Measurements from ENCODE around the gene SLC26A8. TPM values are rescaled to one million over a fixed set of nuclear protein-coding genes. Genes with fewer than 3 reads are reported as not detected.
A peak's percentile ranks its signal among the peaks of the same experiment; 100 is the strongest.

Gene SLC26A8
- total RNA-seq, 1 experiment from 2014 or later = 1.8 TPM

- no TSS peak for BruUV-seq (replicated peaks)
- intact Hi-C loops (cut with micrococcal nuclease; ENCODE audit: unreplicated experiment) = no loop called here
- CTCF ChIA-PET = no interaction called here
- Mint-ChIP-seq H3K4me3 (ENCODE audit: unreplicated experiment) (no peak overlapping the region), H3K4me1 (ENCODE audit: low read depth, unreplicated experiment) (peaks cover 21% of the 10 kb centered on the region), H3K27me3 (ENCODE audit: insufficient read depth, unreplicated experiment) (no peaks in the 10 kb centered on the region), H3K9me3 (ENCODE audit: unreplicated experiment) (no peaks in the 10 kb centered on the region), H3K36me3 (ENCODE audit: insufficient read depth, unreplicated experiment) (peaks cover 6% of the 10 kb centered on the region), H3K27ac (ENCODE audit: unreplicated experiment) (no peak overlapping the region)
- TF ChIP-seq, protein P1, sequence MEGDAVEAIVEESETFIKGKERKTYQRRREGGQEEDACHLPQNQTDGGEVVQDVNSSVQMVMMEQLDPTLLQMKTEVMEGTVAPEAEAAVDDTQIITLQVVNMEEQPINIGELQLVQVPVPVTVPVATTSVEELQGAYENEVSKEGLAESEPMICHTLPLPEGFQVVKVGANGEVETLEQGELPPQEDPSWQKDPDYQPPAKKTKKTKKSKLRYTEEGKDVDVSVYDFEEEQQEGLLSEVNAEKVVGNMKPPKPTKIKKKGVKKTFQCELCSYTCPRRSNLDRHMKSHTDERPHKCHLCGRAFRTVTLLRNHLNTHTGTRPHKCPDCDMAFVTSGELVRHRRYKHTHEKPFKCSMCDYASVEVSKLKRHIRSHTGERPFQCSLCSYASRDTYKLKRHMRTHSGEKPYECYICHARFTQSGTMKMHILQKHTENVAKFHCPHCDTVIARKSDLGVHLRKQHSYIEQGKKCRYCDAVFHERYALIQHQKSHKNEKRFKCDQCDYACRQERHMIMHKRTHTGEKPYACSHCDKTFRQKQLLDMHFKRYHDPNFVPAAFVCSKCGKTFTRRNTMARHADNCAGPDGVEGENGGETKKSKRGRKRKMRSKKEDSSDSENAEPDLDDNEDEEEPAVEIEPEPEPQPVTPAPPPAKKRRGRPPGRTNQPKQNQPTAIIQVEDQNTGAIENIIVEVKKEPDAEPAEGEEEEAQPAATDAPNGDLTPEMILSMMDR (IDR thresholded peaks at IDR 0.05; ENCODE audit: insufficient read depth in 1 of 2, low read depth in 1 of 2, low read length in 1 of 2, severe bottlenecking in 1 of 2, unreplicated experiment in 1 of 2) = no peak
- no peaks in the 10 kb centered on the region for H3K9me3 ChIP-seq
- no peaks in the 10 kb centered on the region for H3K36me3 ChIP-seq (ENCODE audit: control insufficient read depth, insufficient read depth, low read length)
- POLR2A ChIA-PET = no interaction called here
- H3K4me1 ChIP-seq = peaks cover 22% of the 10 kb centered on the region
- DNase-seq = peak; percentile 13 to 64
- H3K4me3 ChIP-seq (ENCODE audit: low read depth, low read length) = no peak overlapping the region
- no peaks in the 10 kb centered on the region for H3K27me3 ChIP-seq (replicated peaks; ENCODE audit: control insufficient read depth, insufficient read depth, low read length)
Observed at GRCh38 chr6:35973670-35974222, 50.7 kb downstream of the SLC26A8 start.

GRCh38 chr6:35972471-35973367, 51.7 kb downstream of the SLC26A8 start:
- peak; percentile 62 to 72 for DNase-seq
- H3K9me3 ChIP-seq = no peaks in the 10 kb centered on the region
- H3K9me3 Mint-ChIP-seq (ENCODE audit: unreplicated experiment) = no peaks in the 10 kb centered on the region
- ChIA-PET CTCF (no interaction called here), POLR2A (no interaction called here)
- no peaks in the 10 kb centered on the region for H3K36me3 ChIP-seq (ENCODE audit: control insufficient read depth, insufficient read depth, low read length)
- no peak overlapping the region for H3K4me3 Mint-ChIP-seq (ENCODE audit: unreplicated experiment)
- H3K27me3 Mint-ChIP-seq (ENCODE audit: insufficient read depth, unreplicated experiment) = no peaks in the 10 kb centered on the region
- BruUV-seq (replicated peaks) = no TSS peak
- peaks cover 6% of the 10 kb centered on the region for H3K36me3 Mint-ChIP-seq (ENCODE audit: insufficient read depth, unreplicated experiment)
- intact Hi-C loops (cut with micrococcal nuclease; ENCODE audit: unreplicated experiment) = no loop called here
- peaks cover 27% of the 10 kb centered on the region for H3K4me1 ChIP-seq
- H3K4me3 ChIP-seq (ENCODE audit: low read depth, low read length) = no peak overlapping the region
- peak overlapping the region; percentile 14 for H3K27ac Mint-ChIP-seq (ENCODE audit: unreplicated experiment)
- no peaks in the 10 kb centered on the region for H3K27me3 ChIP-seq (replicated peaks; ENCODE audit: control insufficient read depth, insufficient read depth, low read length)
- H3K4me1 Mint-ChIP-seq (ENCODE audit: low read depth, unreplicated experiment) = peaks cover 21% of the 10 kb centered on the region
- TF ChIP-seq, protein P1 (IDR thresholded peaks at IDR 0.05; ENCODE audit: insufficient read depth in 1 of 2, low read depth in 1 of 2, low read length in 1 of 2, severe bottlenecking in 1 of 2, unreplicated experiment in 1 of 2) = peak; percentile 41 to 44

DNA sequence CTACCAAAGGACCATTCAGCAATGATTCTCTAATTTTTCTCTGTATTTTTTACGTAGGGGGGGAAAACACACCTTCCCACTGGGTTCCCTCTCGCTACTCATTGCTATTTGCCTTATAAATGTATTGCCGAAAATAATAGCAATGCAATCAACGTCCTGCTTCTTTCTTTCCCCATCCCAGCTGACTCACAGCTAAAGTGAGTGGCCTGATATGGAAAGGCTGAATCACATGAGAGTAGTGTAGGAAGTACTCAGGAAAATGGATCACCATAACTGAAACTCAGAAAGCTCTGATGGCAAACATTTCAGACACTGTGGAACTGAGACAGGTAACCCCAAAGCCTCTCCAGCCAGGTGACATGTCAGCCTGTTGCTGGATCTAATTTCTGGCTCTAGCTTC, 54.3 kb downstream of the SLC26A8 start:
- intact Hi-C loops (cut with micrococcal nuclease; ENCODE audit: unreplicated experiment) = no loop called here
- Histone ChIP-seq H3K4me1 (peaks cover 47% of the 10 kb centered on the region), H3K9me3 (no peaks in the 10 kb centered on the region), H3K4me3 (ENCODE audit: low read depth, low read length) (no peak overlapping the region), H3K36me3 (ENCODE audit: control insufficient read depth, insufficient read depth, low read length) (no peaks in the 10 kb centered on the region), H3K27me3 (replicated peaks; ENCODE audit: control insufficient read depth, insufficient read depth, low read length) (no peaks in the 10 kb centered on the region)
- POLR2A ChIA-PET = no interaction called here
- BruUV-seq (replicated peaks) = no TSS peak
- Mint-ChIP-seq H3K4me3 (ENCODE audit: unreplicated experiment) (no peak overlapping the region), H3K27ac (ENCODE audit: unreplicated experiment) (no peak overlapping the region), H3K36me3 (ENCODE audit: insufficient read depth, unreplicated experiment) (no peaks in the 10 kb centered on the region), H3K4me1 (ENCODE audit: low read depth, unreplicated experiment) (peaks cover 32% of the 10 kb centered on the region), H3K27me3 (ENCODE audit: insufficient read depth, unreplicated experiment) (no peaks in the 10 kb centered on the region), H3K9me3 (ENCODE audit: unreplicated experiment) (no peaks in the 10 kb centered on the region)
- CTCF ChIA-PET = no interaction called here
- TF ChIP-seq, protein P1 (IDR thresholded peaks at IDR 0.05; ENCODE audit: insufficient read depth in 1 of 2, low read depth in 1 of 2, low read length in 1 of 2, severe bottlenecking in 1 of 2, unreplicated experiment in 1 of 2) = no peak
- DNase-seq = no peak

All from Caco-2 (cell line).